HG03095 (cell line): ENCODE data around the gene SMKR1.
"Not testable (repeated sequence)": the region's sequence is repeated elsewhere in the genome, so short reads cannot be mapped to it uniquely, and the experiment has no call there.

Source experiments
- ATAC-seq: cut with Tn5 transposase; IDR thresholded peaks from one replicate; pipeline ENCODE4 v1.9.1; 2021; ENCODE audit warnings: moderate library complexity; ENCODE audit not compliant: unreplicated experiment

Gene SMKR1

GRCh38 chr7:129524405-129524804 is 22.1 kb downstream of the SMKR1 start:
- not testable (repeated sequence) for ATAC-seq

- no peak for ATAC-seq
Observed at GRCh38 chr7:129525225-129525862, 23.0 kb downstream of the SMKR1 start.

DNA sequence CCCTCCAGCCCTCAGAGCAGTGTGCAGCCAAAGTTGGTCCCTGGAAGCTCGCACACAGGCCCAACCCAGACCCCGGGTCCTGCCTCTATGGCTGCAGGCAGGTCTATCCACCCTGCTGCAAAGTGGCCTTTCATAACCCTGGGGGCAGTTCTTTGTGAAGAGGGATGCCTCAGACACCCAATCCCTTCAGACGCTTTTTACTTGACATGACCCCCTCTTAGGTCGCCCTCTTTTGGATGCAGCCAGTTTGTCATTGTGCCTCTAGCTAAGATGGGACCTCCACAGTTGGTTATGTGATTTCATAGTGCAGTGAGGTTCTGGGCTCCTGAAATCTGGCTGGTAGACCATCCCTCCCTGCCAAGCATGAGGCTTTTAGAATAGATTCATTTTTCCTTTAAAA is 27.3 kb downstream of the SMKR1 start:
- no peak for ATAC-seq

- no peak for ATAC-seq
Observed at GRCh38 chr7:129530795-129531391, 28.6 kb downstream of the SMKR1 start.

- ATAC-seq: no peak
Observed at GRCh38 chr7:129531721-129532120, 29.4 kb downstream of the SMKR1 start.

DNA sequence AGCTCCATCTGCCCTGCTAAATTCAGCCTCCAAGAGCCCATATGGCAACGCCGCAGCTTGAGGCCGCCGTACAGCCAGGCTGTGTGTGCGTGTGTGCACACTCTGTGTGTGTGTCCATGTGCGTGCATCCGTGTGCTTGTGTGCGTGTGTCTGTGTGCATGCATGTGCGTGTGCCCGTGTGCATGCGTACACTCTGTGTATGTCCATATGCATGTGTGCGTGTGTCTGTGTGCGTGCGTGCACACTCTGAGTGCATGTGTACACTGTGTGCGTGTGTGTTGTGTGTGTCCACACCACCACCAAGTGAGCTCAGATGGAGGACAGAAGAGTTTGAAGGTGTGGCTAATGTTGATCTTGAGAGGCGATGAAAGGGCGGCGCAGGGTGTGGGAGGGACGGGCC is 30.0 kb downstream of the SMKR1 start:
- ATAC-seq: no peak

DNA sequence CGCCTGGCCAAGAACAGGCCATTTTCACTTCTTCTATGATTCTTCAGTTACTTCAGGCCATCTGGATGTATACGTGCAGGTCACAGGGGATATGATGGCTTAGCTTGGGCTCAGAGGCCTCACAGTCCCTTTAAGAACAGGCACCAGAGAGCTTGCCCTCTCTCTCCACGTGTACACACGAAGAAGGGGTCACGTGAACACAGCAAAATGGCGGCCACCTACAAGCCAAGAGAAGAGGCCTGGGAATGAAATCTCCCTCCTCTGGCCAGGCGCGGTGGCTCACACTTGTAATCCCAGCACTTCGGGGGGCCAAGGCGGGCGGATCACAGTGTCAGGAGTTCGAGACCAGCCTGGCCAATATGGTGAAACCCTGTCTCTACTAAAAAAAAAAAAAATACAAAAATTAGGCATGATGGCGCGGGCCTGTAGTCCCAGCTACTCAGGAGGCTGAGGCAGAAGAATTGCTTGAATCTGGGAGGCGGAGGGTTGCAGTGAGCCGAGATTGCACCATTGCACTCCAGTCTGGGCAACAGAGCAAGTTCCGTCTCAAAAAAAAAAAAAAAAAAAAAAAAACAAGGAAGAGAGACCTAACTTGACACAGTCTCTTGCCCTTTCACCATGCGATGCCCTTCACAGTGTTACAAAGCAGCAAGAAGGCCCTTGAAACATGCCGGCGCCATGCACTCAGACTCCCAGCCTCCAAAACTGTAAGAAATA is 32.4 kb downstream of the SMKR1 start:
- ATAC-seq: not testable (repeated sequence)

- ATAC-seq: no peak
Observed at GRCh38 chr7:129535896-129536295, 33.6 kb downstream of the SMKR1 start.

GRCh38 chr7:129536323-129536722 is 34.0 kb downstream of the SMKR1 start:
- no peak for ATAC-seq

DNA sequence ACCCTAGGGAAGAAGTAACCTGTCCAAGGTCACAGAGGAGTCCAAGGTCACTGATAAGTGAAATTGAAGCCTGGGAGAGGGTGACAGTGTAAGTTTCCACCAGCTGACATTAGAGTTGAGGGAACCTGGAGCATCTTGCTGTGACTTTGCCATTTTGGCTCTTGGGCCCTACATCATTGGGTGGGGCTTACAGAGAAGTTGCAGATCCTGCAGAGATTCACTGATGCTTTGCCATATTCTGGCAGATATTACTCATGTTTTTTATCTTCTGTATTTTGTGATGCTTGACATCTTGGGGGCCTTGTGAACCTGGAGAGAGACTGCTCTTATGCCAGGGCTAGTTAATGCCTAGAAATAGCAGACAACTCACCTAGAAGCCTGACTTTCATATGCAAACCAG is 36.5 kb downstream of the SMKR1 start:
- ATAC-seq: no peak

- ATAC-seq: no peak
Observed at GRCh38 chr7:129540340-129540739, 38.0 kb downstream of the SMKR1 start.

DNA sequence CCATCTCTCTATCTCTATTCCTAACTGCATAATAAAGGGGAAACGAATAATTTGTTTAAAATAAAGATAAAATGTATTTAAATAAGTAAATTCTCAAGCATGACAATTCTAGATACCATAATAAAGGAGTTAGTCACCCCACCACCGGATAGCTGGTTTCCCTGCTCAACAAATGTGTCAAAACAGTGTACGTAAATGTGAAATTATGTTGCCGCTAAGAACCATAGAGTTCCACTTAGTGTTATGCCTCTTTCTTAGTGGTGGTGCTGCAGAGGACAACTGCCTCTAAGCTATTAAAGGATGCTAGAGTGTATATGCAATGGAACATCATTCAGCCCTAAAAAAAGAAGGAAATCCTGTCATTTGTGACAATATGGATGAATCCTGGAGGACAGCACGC is 42.4 kb downstream of the SMKR1 start:
- ATAC-seq: no peak

DNA sequence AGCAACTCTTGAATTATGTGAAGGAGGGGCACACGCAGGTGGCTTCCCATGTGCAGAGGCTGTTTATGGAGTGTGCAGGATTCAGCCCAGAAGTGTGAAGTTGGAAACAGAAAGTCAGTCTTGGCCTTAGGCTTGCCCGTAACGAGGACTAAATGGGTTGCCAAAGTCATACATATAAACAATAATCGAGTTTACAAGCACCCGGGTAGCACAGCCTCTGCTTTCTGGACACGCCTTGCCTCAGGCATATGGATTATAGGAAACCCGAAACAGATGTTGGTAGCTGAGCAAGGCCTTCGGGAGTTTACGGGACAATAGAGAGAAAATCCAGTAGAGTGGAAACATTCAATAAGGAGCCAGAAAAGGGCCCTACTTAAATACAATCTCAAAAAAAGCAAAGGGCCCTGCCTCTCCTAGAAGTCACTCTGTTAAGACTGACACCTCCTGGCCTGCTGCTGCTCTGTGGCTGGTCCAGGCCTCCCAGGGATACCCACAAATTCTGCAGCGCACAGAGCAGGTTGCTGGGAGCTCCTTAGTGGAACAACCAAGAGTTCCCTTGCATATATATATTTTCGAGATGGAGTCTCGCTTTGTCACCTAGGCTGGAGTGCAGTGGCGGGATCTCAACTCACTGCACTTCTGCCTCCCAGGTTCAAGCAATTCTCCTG is 48.5 kb downstream of the SMKR1 start:
- no peak for ATAC-seq

GRCh38 chr7:129553899-129554461 is 51.6 kb downstream of the SMKR1 start:
- no peak for ATAC-seq

DNA sequence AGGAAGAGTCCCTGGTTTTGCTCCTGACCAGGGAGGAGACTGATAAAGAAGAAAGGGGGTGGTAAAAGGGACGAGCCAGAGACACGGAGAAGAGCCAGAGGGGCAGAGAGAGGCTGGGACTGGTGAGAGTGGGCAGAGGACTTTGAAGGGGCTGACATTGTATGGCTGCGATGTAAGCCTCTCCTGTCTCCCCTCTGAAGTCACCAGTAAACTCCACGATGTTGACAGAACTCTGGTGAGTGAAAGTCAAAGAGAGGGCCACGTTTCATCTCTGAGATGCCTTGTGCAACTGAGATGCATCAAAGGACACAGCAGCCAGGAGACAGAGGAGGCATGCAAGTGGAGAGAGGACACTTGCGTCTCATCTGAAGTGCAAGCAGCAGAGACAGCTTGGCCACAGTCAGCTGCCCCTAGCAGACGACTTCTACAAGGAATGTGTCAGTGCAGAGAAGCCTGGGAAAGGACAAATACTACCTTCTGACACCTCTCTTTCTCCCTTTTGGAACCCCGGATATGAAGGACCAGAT is 54.3 kb downstream of the SMKR1 start:
- no peak for ATAC-seq

DNA sequence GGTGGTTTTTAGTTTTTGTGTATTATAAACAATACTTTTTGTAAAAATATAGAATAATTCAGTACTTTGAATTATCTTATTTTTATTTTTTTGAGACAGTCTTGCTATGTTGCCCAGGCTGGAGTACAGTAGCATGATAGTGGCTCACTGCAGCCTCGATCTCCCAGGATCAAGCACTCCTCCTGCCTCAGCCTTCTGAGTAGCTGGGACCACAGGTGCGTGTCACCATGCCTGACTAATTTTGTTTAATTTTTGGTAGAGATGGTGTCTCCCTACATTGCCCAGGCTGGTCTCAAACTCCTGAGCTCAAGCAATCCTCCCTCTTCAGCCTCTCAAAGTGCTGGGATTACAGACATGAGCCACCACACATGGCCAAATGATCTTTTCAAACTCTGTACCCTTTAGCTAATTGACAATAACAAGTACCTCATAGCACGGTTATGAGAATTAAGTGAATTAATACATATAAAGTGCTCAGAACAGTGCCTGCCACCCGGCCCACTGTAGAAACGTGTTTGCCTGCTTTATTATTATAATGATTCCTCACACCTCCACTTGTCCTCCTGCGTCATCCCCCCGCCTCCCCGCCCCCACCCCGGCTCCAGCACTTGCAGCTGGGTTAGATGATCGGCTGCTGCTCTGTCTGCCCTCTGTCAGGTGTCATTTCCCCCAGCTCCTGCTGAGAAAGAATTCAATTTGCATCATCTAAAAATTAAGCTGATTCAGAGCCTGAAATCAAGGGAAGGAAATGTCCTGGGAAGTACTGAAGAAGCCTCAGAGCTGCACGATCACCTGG is 55.6 kb downstream of the SMKR1 start:
- ATAC-seq: no peak

DNA sequence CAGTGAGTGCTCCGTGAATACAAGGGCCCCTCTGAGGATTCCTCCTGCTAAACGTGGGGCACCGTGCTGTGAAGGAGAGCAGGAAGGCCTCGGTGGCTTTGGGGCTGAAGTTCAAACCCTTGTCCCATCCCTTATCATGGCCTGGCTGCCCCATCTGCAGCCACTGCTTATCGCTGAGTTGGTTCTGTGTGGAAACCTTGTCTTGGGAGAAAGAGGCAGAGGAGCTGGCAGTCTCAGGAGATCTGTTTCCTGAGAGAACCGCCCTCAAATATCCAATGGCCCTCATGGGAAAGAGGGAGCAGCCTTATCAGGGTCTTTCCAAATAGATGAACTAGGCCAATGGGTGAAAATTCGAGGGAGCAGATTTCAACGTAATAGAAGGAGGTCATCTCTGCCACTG is 57.2 kb downstream of the SMKR1 start:
- ATAC-seq: no peak

GRCh38 chr7:129560831-129561230 is 58.5 kb downstream of the SMKR1 start:
- ATAC-seq: no peak

GRCh38 chr7:129561677-129562359 is 59.5 kb downstream of the SMKR1 start:
- no peak for ATAC-seq
